H1 (cell line): Measurements from ENCODE around the gene ZFP36L1. TPM values are rescaled to one million over a fixed set of nuclear protein-coding genes. Genes with fewer than 3 reads are reported as not detected.

Experiments used
- ATF2 ChIP-seq: IDR thresholded peaks from 2 replicates; pipeline ENCODE4 v1.6.1; 2012; ENCODE audit warnings: low read length, inconsistent platforms
- BRCA1 ChIP-seq: IDR thresholded peaks from 2 replicates; pipeline ENCODE4 v1.6.1; 2012; ENCODE audit warnings: low read depth, low read length, improper control_type of control experiment
- CEBPB ChIP-seq: IDR thresholded peaks from 2 replicates; pipeline ENCODE4 v1.6.1; 2012; ENCODE audit warnings: low read depth, low read length
- CTBP2 ChIP-seq: IDR thresholded peaks from 2 replicates; pipeline ENCODE4 v1.7.0; 2011; ENCODE audit warnings: borderline replicate concordance, mild to moderate bottlenecking, moderate library complexity, mixed read lengths, low read length; ENCODE audit not compliant: insufficient read depth, insufficient read length
- EP300 ChIP-seq, 2 experiments: IDR thresholded peaks; 1 replicate in 1 of 2; 2 replicates in 1 of 2; pipeline ENCODE4 v1.6.1; 2011 to 2012; ENCODE audit warnings: low read depth in 2 of 2, low read length in 2 of 2, mild to moderate bottlenecking in 2 of 2, borderline replicate concordance in 1 of 2, inconsistent platforms in 1 of 2, moderate library complexity in 1 of 2
- GABPA ChIP-seq: IDR thresholded peaks from 2 replicates; pipeline ENCODE4 v1.6.1; 2011; ENCODE audit warnings: mild to moderate bottlenecking, low read length, moderate library complexity, borderline replicate concordance; ENCODE audit not compliant: insufficient read depth
- JUN ChIP-seq: IDR thresholded peaks from 2 replicates; pipeline ENCODE4 v1.6.1; 2011; ENCODE audit warnings: low read depth, mild to moderate bottlenecking, improper control_type of control experiment, low read length
- KDM1A ChIP-seq: fragments of 200-600, 300-600 bp; sonication (generic); IDR thresholded peaks from 2 replicates; pipeline ENCODE4 v1.7.1; 2016; ENCODE audit warnings: mild to moderate bottlenecking, low read length, borderline replicate concordance
- KDM4A ChIP-seq: IDR thresholded peaks from one replicate; pipeline ENCODE4 v1.7.1; 2012; ENCODE audit warnings: low read depth, mild to moderate bottlenecking, moderate library complexity, low read length, inconsistent platforms; ENCODE audit not compliant: severe bottlenecking
- KDM5A ChIP-seq: fragments of 200-600 bp; IDR thresholded peaks from 2 replicates; pipeline ENCODE4 v1.7.1; 2012; ENCODE audit warnings: mild to moderate bottlenecking, low read length, inconsistent platforms, mixed read lengths
- POLR2A ChIP-seq, 2 experiments: IDR thresholded peaks; 1 replicate in 1 of 2; 2 replicates in 1 of 2; pipeline ENCODE4 v1.6.1; 2011; ENCODE audit warnings: low read depth in 2 of 2, low read length in 2 of 2, mild to moderate bottlenecking in 2 of 2; ENCODE audit errors: control extremely low read depth in 1 of 2
- POU5F1 ChIP-seq: IDR thresholded peaks from 2 replicates; pipeline ENCODE4 v1.6.1; 2011; ENCODE audit warnings: low read depth, mild to moderate bottlenecking, low read length, moderate library complexity
- RFX5 ChIP-seq: IDR thresholded peaks from 2 replicates; pipeline ENCODE4 v1.6.1; 2011; ENCODE audit warnings: low read depth, low read length, improper control_type of control experiment, borderline replicate concordance
- SP1 ChIP-seq: IDR thresholded peaks from 2 replicates; pipeline ENCODE4 v1.6.1; 2011; ENCODE audit warnings: low read depth, low read length
- SRF ChIP-seq: IDR thresholded peaks from 2 replicates; pipeline ENCODE4 v1.6.1; 2011; ENCODE audit warnings: mild to moderate bottlenecking, low read depth, low read length, moderate library complexity
- SUZ12 ChIP-seq: fragments of 200-600 bp; sonication (generic); IDR thresholded peaks from 2 replicates; pipeline ENCODE4 v1.6.1; 2012; ENCODE audit warnings: mild to moderate bottlenecking, inconsistent platforms, low read length, moderate library complexity, mixed read lengths
- TAF1 ChIP-seq: IDR thresholded peaks from 2 replicates; pipeline ENCODE4 v1.6.1; 2011; ENCODE audit warnings: mild to moderate bottlenecking, low read depth, low read length
- TAF7 ChIP-seq: optimal IDR thresholded peaks from 2 replicates; pipeline ENCODE3; 2011; ENCODE audit warnings: low read depth, mild to moderate bottlenecking, inconsistent platforms, low read length, moderate library complexity, borderline replicate concordance
- TEAD4 ChIP-seq: IDR thresholded peaks from 2 replicates; pipeline ENCODE4 v1.6.1; 2012; ENCODE audit warnings: low read depth, low read length, inconsistent platforms, mixed read lengths
- YY1 ChIP-seq: IDR thresholded peaks from 2 replicates; pipeline ENCODE4 v1.6.1; 2011; ENCODE audit warnings: low read depth, mild to moderate bottlenecking, low read length
- polyA plus RNA-seq, 7 experiments: library from polyadenylated mRNA; depleted of rRNA in 3 of 7; stranded (reverse) in 5 of 7; unstranded in 2 of 7; fragments of >200 nt in 5 of 7; fragments of 200-250 nt in 2 of 7; gene quantifications; 1 replicate in 5 of 7; 2 replicates in 1 of 7; 4 replicates in 1 of 7; pipeline versions ENCODE4 v1.2.1 to v1.2.3, GENCODE V29; 2011 to 2013; ENCODE audit warnings: missing spikeins in 2 of 7, mixed read lengths in 2 of 7
- total RNA-seq: library from RNA; stranded (reverse); fragmentation: NEBNext Ultra II Directional; extraction: Animal tissue kit (Norgen Biotek cat#: 25700); gene quantifications from 2 replicates; pipeline ENCODE4 v1.2.1, GENCODE V29; 2021
- TF ChIP-seq, protein P1 (sequence below), 3 experiments: IDR thresholded peaks; 1 replicate in 2 of 3; 2 replicates in 1 of 3; pipeline versions ENCODE4 v1.5.1 to v1.6.1; 2011; ENCODE audit warnings: low read length in 3 of 3, mild to moderate bottlenecking in 3 of 3, inconsistent platforms in 2 of 3, low read depth in 1 of 3, moderate library complexity in 1 of 3; ENCODE audit not compliant: insufficient read depth in 1 of 3; ENCODE audit errors: control extremely low read depth in 1 of 3

ZFP36L1 gene
- total and polyA plus RNA-seq, 2 of the 8 experiments (the other 6 are each of a cell fraction or from before 2014, with no cell fraction given): 80.4 to 132 TPM

GRCh38 chr14:68794851-68795596 lies 2.2 kb upstream of the ZFP36L1 start (continued):
- TF ChIP-seq, protein P1, sequence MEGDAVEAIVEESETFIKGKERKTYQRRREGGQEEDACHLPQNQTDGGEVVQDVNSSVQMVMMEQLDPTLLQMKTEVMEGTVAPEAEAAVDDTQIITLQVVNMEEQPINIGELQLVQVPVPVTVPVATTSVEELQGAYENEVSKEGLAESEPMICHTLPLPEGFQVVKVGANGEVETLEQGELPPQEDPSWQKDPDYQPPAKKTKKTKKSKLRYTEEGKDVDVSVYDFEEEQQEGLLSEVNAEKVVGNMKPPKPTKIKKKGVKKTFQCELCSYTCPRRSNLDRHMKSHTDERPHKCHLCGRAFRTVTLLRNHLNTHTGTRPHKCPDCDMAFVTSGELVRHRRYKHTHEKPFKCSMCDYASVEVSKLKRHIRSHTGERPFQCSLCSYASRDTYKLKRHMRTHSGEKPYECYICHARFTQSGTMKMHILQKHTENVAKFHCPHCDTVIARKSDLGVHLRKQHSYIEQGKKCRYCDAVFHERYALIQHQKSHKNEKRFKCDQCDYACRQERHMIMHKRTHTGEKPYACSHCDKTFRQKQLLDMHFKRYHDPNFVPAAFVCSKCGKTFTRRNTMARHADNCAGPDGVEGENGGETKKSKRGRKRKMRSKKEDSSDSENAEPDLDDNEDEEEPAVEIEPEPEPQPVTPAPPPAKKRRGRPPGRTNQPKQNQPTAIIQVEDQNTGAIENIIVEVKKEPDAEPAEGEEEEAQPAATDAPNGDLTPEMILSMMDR (IDR thresholded peaks at IDR 0.05; ENCODE audit: control extremely low read depth in 1 of 3, insufficient read depth in 1 of 3, low read depth in 1 of 3, low read length in 3 of 3): no peak
- TF ChIP-seq POU5F1: no peak
- TF ChIP-seq TEAD4: no peak
- TF ChIP-seq CTBP2: no peak
- TF ChIP-seq KDM1A: no peak
- no peak for TF ChIP-seq SRF
- no peak for TF ChIP-seq RFX5
- peak; percentile 2 to 77 for TF ChIP-seq POLR2A (IDR thresholded peaks at IDR 0.05; ENCODE audit: control extremely low read depth in 1 of 2, low read depth in 2 of 2, low read length in 2 of 2)
- TF ChIP-seq CEBPB: no peak
- no peak for TF ChIP-seq BRCA1
- no peak for TF ChIP-seq KDM4A
- no peak for TF ChIP-seq EP300 (IDR thresholded peaks at IDR 0.05; ENCODE audit: borderline replicate concordance in 1 of 2, low read depth in 2 of 2, low read length in 2 of 2)
- 0 out of 2 replicates have a peak, but pooled peaks have one; percentile 31 for TF ChIP-seq ATF2
- no peak for TF ChIP-seq GABPA
- peak; percentile 44 for TF ChIP-seq TAF7
- TF ChIP-seq SP1: no peak
- TF ChIP-seq YY1: 0 out of 2 replicates have a peak, but pooled peaks have one; percentile 4
- no peak for TF ChIP-seq KDM5A
- peak; percentile 56; the same call in 1 of the 2 replicates for TF ChIP-seq TAF1
- no peak for TF ChIP-seq SUZ12
- TF ChIP-seq JUN: no peak
